K562 (cell line): Measurements from ENCODE around the gene KRT4. TPM values are rescaled to one million over a fixed set of nuclear protein-coding genes. Genes with fewer than 3 reads are reported as not detected.

ENCODE experiments used
- COPS2 ChIP-seq: fragments of 450-650 bp; conservative IDR thresholded peaks from 2 replicates; pipeline ENCODE4 v1.6.1; 2016; ENCODE audit warnings: mild to moderate bottlenecking, moderate library complexity
- CSDE1 ChIP-seq, 2 experiments: fragments of 450-650 bp; IDR thresholded peaks; 2 replicates each; pipeline ENCODE4 v1.6.1; 2016; ENCODE audit warnings: mild to moderate bottlenecking in 1 of 2
- EZH2 ChIP-seq: IDR thresholded peaks from 2 replicates; pipeline ENCODE4 v1.6.1; 2012; ENCODE audit warnings: low read depth, mild to moderate bottlenecking, inconsistent platforms, low read length, borderline replicate concordance
- LCOR ChIP-seq: sonication (generic); formaldehyde crosslinking; IDR thresholded peaks from 2 replicates; pipeline ENCODE4 v1.8.0; 2022; ENCODE audit warnings: mild to moderate bottlenecking, missing genetic modification reagents
- MAFF ChIP-seq: IDR thresholded peaks from 2 replicates; pipeline ENCODE4 v1.6.1; 2012; ENCODE audit warnings: low read length, improper control_type of control experiment
- POLR2AphosphoS2 ChIP-seq: IDR thresholded peaks from 2 replicates; pipeline ENCODE4 v1.6.1; 2012; ENCODE audit warnings: low read length, improper control_type of control experiment
- RBBP5 ChIP-seq: fragments of 200-600 bp; sonication (generic); IDR thresholded peaks from 2 replicates; pipeline ENCODE4 v1.6.1; 2012; ENCODE audit warnings: borderline replicate concordance, mild to moderate bottlenecking, low read length, control low read depth, inconsistent platforms; ENCODE audit not compliant: insufficient read depth, poor library complexity, severe bottlenecking
- SMARCE1 ChIP-seq: fragments of 450-650 bp; IDR thresholded peaks from 2 replicates; pipeline ENCODE4 v1.7.1; 2016; ENCODE audit warnings: mild to moderate bottlenecking
- STAT5B ChIP-seq: fragments of 250-450 bp; sonication (Bioruptor Pico); IDR thresholded peaks from 2 replicates; pipeline ENCODE4 v1.8.0; 2021; ENCODE audit warnings: mild to moderate bottlenecking, inconsistent platforms
- TSC22D4 ChIP-seq: fragments of 450-650 bp; IDR thresholded peaks from 2 replicates; pipeline ENCODE4 v1.6.1; 2016; ENCODE audit warnings: missing genetic modification characterization, missing biosample characterization, control low read depth
- ZBTB17 ChIP-seq: fragments of 450-650 bp; formaldehyde crosslinking; IDR thresholded peaks from 2 replicates; pipeline ENCODE4 v1.4.0; 2020; ENCODE audit warnings: mild to moderate bottlenecking
- ZFPM2 ChIP-seq: fragments of 250-450 bp; sonication (Bioruptor Pico); IDR thresholded peaks from 2 replicates; pipeline ENCODE4 v1.5.1; 2022; ENCODE audit warnings: mild to moderate bottlenecking
- ZNF699 ChIP-seq: fragments of 250-450 bp; sonication (Bioruptor Pico); IDR thresholded peaks from 2 replicates; pipeline ENCODE4 v1.8.0; 2021; ENCODE audit warnings: mild to moderate bottlenecking, moderate library complexity; ENCODE audit not compliant: insufficient replicate concordance
- polyA plus RNA-seq, 8 experiments: library from polyadenylated mRNA; depleted of rRNA in 4 of 8; stranded (reverse) in 5 of 8; unstranded in 3 of 8; fragments of >200 nt; fragmentation: Nextera tagmentation in 2 of 8; fragmentation: Illumina TruSeq in 1 of 8; extraction: Ambion mirVana in 2 of 8; extraction: Trizol in 1 of 8; gene quantifications; 2 replicates each; pipeline versions ENCODE4 v1.2.1 to v1.2.3, GENCODE V29; 2011 to 2014; ENCODE audit warnings: inconsistent platforms in 1 of 8, missing spikeins in 1 of 8
- total RNA-seq, 7 experiments: library from RNA; depleted of rRNA in 6 of 7; stranded (reverse); fragments of >200 nt in 6 of 7; fragmentation: Illumina TruSeq in 2 of 7; extraction: Trizol in 2 of 7; gene quantifications; 2 replicates each; pipeline versions ENCODE4 v1.2.1 to v1.2.3, GENCODE V29; 2011 to 2021; ENCODE audit warnings: low replicate concordance in 1 of 7
- TF ChIP-seq, protein P1 (sequence below): fragments of 250-450 bp; sonication (Bioruptor Pico); IDR thresholded peaks from 2 replicates; pipeline ENCODE4 v1.5.0; 2021; ENCODE audit warnings: mild to moderate bottlenecking, moderate library complexity
- TF ChIP-seq, protein P2 (sequence below): sonication (generic); formaldehyde crosslinking; IDR thresholded peaks from 2 replicates; pipeline ENCODE4 v1.8.1; 2023; ENCODE audit warnings: mild to moderate bottlenecking, missing genetic modification reagents
- TF ChIP-seq, protein P3 (sequence below), 2 experiments: fragments of 250-450 bp in 1 of 2; fragments of 450-650 bp in 1 of 2; sonication (Bioruptor Pico) in 1 of 2; IDR thresholded peaks; 2 replicates each; pipeline versions ENCODE4 v1.6.1 to v1.8.0; 2016 to 2021; ENCODE audit warnings: mild to moderate bottlenecking in 2 of 2, moderate library complexity in 2 of 2, missing compliant biosample characterization in 1 of 2, missing genetic modification characterization in 1 of 2
- TF ChIP-seq, protein P4 (sequence below): fragments of 250-450 bp; sonication (Bioruptor Pico); IDR thresholded peaks from 2 replicates; pipeline ENCODE4 v1.5.0; 2020; ENCODE audit warnings: mild to moderate bottlenecking, borderline replicate concordance
- TF ChIP-seq, protein P5 (sequence below), 2 experiments: fragments of 450-650 bp; IDR thresholded peaks; 2 replicates each; pipeline ENCODE4 v1.6.1; 2016

The KRT4 gene
- total and polyA plus RNA-seq, 9 of the 15 experiments (the other 6 are each of a cell fraction or from before 2014, with no cell fraction given) = not detected

DNA sequence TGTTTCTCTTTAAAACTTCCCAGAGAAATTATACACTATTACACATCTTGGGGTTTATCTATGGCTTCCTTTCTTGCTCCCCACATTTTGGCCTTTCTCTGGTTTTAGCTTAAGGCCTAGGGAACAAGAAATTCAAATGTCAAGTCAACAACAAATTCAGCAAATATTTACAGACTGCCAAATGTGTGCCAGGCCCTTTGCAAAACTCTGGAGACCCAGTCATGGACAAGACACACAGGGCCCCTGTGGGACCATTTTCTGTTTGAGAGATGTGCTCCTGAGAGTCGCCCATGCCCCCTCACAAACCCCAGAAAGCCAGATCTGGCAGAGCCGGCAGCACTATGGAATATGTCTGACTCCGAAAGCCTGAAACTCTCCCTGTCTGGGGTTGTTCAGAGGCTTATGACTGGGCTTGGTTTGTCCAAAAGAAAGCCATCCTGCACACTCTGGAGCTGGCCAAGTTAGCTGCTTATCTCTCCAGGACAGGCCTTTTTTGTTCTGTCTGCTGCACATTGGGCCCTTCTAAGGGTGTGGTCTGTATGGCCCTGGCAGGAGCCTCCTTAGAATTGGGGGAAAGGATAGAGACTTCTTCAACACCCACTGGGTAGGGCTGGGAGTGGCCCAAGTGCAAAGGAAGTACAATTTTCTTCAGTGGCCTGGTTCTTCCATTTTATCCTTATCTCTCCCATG lies 16.9 kb downstream of the KRT4 start (continued):
- TF ChIP-seq COPS2 = no peak
- TF ChIP-seq, protein P1, sequence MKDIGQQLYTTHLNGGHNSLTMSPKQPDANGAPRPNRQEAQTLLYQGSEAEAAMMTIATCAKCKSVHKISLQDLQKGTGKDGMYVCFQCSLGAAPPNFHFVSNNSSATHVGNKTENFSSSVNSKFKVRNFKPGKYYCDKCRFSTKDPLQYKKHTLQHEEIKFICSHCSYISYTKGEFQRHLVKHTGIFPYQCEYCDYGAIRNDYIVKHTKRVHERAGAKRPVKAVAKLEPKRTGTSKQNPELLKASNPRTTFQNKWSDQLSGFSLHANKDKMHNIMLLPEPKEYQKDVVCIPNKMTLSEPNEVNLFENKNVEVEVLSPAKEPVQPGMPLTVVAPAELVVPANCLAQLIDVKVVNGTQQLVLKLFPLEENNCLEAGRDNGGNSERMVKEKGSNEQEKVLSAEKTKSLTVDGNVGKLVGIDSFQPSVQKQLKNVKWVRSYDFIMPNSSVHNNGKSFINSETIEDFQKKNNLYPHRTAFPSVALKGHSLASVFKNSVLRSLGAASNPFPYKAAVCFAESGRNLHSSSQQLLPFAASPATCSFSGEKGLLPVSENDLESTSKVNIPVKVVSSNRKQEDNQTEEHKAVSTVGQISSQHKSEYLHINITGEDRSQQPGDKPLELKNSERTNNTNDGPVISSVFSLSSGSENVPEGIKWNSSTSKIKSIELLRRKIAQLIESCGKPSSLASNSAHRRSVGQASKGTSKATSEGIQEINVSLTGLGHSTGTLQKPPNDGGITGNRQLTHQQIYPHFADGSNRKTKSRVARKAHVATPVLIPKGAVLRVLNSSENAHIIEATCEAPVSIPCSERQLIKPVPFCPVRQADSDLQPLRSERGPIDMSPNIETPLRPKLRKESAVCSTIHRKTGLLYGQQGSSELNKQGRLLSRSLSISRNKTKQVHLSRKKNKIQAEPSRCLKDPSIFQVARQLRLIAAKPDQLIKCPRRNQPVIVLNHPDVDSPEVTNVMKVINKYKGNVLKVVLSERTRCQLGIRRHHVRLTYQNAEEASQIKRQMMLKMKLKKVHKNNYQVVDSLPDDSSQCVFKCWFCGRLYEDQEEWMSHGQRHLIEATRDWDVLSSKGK = no peak
- no peak for TF ChIP-seq EZH2
- TF ChIP-seq ZNF699 = no peak
- no peak for TF ChIP-seq MAFF
- TF ChIP-seq, protein P2, sequence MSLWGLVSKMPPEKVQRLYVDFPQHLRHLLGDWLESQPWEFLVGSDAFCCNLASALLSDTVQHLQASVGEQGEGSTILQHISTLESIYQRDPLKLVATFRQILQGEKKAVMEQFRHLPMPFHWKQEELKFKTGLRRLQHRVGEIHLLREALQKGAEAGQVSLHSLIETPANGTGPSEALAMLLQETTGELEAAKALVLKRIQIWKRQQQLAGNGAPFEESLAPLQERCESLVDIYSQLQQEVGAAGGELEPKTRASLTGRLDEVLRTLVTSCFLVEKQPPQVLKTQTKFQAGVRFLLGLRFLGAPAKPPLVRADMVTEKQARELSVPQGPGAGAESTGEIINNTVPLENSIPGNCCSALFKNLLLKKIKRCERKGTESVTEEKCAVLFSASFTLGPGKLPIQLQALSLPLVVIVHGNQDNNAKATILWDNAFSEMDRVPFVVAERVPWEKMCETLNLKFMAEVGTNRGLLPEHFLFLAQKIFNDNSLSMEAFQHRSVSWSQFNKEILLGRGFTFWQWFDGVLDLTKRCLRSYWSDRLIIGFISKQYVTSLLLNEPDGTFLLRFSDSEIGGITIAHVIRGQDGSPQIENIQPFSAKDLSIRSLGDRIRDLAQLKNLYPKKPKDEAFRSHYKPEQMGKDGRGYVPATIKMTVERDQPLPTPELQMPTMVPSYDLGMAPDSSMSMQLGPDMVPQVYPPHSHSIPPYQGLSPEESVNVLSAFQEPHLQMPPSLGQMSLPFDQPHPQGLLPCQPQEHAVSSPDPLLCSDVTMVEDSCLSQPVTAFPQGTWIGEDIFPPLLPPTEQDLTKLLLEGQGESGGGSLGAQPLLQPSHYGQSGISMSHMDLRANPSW (CRISPR knock-in tag) = no peak
- TF ChIP-seq, protein P3, sequence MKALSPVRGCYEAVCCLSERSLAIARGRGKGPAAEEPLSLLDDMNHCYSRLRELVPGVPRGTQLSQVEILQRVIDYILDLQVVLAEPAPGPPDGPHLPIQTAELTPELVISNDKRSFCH (CRISPR knock-in tag; IDR thresholded peaks at IDR 0.05) = no peak
- TF ChIP-seq, protein P3 (tag; IDR thresholded peaks at IDR 0.05) = no peak
- no peak for TF ChIP-seq ZBTB17
- peak; percentile 69; the same call in 1 of the 2 replicates for TF ChIP-seq LCOR (CRISPR knock-in tag)
- no peak for TF ChIP-seq POLR2AphosphoS2
- no peak for TF ChIP-seq TSC22D4 (tag)
- TF ChIP-seq, protein P4, sequence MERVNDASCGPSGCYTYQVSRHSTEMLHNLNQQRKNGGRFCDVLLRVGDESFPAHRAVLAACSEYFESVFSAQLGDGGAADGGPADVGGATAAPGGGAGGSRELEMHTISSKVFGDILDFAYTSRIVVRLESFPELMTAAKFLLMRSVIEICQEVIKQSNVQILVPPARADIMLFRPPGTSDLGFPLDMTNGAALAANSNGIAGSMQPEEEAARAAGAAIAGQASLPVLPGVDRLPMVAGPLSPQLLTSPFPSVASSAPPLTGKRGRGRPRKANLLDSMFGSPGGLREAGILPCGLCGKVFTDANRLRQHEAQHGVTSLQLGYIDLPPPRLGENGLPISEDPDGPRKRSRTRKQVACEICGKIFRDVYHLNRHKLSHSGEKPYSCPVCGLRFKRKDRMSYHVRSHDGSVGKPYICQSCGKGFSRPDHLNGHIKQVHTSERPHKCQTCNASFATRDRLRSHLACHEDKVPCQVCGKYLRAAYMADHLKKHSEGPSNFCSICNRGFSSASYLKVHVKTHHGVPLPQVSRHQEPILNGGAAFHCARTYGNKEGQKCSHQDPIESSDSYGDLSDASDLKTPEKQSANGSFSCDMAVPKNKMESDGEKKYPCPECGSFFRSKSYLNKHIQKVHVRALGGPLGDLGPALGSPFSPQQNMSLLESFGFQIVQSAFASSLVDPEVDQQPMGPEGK = no peak
- TF ChIP-seq, protein P5, sequence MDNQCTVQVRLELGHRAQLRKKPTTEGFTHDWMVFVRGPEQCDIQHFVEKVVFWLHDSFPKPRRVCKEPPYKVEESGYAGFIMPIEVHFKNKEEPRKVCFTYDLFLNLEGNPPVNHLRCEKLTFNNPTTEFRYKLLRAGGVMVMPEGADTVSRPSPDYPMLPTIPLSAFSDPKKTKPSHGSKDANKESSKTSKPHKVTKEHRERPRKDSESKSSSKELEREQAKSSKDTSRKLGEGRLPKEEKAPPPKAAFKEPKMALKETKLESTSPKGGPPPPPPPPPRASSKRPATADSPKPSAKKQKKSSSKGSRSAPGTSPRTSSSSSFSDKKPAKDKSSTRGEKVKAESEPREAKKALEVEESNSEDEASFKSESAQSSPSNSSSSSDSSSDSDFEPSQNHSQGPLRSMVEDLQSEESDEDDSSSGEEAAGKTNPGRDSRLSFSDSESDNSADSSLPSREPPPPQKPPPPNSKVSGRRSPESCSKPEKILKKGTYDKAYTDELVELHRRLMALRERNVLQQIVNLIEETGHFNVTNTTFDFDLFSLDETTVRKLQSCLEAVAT (IDR thresholded peaks at IDR 0.05) = no peak
- TF ChIP-seq STAT5B (CRISPR knock-in tag) = no peak
- no peak for TF ChIP-seq RBBP5
- no peak for TF ChIP-seq CSDE1 (IDR thresholded peaks at IDR 0.05)
- TF ChIP-seq SMARCE1 = peak; percentile 78
- TF ChIP-seq ZFPM2 (CRISPR knock-in tag) = no peak
